Bone marrow (tissue), 2 donors: ENCODE data around the gene CYBC1.
A peak's percentile ranks its signal among the peaks of the same experiment; 100 is the strongest.

ENCODE experiments used
- DNase-seq, 2 donors: peaks; one replicate each; lab custom pipeline; 2025; lab: John Stamatoyannopoulos, UW

The CYBC1 gene

DNA sequence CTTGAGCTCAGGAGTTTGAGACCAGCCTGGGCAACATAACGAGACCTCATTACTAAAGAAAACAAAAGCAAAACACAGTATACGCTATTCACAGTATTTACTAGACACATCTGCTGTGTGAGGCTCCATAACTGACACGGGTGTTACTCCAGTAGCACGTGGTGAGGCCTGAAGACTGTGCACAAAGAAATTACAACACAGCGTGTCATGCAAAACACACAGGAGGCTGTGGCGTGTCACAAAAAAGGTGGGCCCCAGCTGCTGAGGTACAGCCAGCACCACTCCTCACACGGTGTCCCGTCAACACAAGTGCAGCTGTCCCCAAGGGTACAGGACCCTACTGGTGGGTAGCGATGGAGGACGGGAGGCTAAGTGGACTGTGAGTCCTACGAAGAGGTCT, 2.7 kb downstream of the CYBC1 start:
- DNase-seq = no peak

DNA sequence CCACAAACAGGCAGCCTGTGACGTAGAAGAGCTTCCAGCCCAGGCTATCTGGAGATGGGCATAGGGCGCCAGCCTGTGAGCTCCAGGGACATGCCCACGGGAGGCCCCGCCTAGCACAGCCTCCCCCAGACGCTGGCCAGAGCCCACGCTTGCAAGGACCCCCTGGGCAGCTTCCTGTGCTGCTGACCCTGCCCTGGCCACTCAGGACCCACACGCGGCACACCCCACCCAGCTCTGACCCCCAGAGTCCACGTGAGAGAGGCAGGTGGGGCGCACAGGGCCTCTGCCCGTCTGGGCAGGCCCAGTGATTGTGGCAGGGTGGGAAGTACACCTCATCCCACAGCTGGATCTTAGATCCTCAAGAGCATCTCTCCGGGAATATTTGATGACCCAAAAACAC, 3.9 kb downstream of the CYBC1 start:
- DNase-seq = no peak

DNA sequence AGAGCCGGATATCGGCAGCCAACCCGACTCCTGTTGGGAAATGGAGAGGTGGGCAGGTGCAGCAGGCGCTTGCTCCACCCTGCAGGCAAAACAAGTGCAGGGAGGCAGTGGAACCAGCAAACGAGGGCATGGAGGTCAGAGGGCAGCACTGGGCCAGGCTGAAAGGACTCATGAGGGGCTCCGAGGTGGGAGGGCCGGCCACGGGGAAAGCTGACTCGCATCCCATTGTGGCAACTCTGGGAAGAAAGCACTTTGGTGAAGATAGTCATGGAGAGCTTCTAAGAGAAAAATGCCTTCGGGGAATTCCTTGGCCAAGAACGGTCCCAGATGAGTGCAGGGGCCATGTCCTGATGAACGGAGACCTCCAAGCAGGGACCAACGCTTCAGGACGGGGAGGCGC, 4.4 kb downstream of the CYBC1 start:
- no peak for DNase-seq

DNA sequence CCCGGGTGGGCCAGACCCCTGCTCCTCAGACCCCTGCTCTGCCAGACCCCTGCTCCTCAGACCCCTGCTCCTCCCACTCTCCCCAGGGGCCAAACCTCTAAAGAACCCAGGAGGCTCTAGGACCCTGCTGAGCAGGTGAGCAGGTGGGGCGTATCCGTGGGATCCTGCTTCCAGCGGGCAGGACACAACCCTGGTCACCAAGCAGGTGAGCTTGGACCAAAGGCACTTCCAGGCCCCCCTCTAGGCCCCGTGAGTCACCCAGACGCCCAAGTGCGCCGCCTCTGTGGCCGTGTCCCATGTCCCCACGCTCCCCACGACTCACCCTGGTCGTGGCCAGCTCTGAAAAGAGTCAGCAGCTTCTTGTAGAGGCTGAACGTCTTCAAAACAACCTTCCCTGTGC, 5.0 kb downstream of the CYBC1 start:
- DNase-seq = no peak

DNA sequence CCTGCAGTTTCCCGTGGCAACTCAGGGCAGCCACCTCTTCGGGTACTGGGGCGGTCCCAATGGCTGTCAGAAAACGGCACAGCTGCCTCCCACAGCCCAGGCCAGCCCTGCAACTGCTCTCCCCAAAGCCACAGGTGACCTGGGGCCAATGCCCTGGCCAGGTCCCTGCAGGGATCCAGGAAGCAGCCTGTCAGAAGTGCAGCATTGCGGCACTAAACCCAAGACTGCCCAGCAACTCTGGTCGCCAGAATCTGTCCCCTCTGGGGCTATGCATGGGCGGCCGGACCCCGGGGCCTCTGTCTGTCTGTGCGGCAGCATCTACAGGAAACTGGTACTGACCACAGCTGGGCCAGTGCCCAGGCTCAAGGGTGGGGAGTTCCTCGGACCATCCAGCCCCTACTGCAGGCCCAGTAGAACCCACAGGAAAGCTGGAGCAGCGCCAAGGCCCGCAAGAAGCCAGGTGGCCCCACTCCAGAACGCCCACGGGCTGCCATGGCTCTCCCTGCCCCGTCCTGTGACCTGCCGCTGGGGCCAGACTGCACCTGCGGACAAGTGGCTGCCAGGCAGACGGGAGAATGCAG, 5.5 kb downstream of the CYBC1 start:
- DNase-seq = no peak

DNA sequence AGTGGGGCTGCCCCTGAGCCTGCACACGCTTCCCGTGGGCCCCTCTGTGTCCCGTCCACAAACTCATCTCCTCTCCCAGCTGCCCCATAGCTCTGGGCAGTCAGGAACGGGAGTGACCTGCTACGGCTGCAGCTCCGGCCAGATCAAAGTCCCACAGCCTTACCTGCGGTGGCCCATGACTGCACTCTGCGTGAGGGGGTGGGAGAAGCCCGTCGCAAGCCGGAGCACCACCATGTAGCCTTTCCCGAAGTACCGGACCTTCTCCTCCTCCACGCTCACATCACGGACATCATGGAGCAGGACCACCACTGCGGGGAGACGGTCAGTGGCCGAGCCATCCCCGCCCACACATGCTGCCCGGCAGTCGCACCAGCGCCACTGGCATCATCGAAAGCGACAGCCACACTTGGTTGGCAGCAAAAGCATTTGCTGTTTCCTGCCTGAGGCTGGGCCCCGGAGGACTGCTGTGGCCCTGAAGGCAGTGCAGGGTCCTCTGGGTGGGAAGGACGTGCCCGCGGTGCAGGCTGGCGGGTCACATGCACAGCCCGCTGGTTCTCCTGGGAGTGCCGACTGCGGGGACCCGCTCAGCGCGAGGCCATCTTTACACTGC, 6.2 kb downstream of the CYBC1 start:
- DNase-seq = no peak

DNA sequence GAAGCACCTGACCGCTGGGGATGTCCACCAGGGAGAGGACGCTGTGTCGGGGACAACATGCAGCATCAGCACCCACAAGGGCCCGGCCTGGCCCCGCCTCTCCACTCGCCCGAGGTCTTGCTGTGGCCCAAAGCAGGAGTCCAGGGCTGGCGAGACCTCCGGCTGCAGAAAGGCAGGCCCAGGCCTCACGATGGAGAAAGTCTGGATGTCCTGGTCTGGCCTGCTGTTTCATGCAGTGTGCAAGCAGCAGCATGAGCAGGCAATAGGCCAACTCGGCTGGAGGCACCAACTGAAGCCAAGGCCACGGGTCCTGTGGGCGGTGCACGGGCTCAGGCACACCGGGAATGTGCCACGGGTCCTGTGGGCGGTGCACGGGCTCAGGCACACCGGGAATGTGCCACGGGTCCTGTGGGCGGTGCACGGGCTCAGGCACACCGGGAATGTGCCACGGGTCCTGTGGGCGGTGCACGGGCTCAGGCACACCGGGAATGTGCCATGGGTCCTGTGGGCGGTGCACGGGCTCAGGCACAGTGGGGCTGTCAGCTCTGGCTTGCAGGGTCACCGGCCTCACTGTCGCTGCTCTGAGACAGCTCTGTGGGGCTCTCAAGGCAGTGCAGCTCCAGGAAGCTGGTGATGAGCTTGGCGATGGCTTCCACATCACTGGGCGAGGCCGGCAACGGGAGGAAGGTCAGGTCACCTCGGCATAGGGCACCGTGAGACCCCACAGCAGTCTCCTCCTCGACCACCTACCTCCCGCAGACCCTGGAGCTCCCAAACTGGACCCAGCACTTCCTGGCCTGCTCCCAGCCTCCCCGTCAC, 6.9 kb downstream of the CYBC1 start:
- DNase-seq = no peak

DNA sequence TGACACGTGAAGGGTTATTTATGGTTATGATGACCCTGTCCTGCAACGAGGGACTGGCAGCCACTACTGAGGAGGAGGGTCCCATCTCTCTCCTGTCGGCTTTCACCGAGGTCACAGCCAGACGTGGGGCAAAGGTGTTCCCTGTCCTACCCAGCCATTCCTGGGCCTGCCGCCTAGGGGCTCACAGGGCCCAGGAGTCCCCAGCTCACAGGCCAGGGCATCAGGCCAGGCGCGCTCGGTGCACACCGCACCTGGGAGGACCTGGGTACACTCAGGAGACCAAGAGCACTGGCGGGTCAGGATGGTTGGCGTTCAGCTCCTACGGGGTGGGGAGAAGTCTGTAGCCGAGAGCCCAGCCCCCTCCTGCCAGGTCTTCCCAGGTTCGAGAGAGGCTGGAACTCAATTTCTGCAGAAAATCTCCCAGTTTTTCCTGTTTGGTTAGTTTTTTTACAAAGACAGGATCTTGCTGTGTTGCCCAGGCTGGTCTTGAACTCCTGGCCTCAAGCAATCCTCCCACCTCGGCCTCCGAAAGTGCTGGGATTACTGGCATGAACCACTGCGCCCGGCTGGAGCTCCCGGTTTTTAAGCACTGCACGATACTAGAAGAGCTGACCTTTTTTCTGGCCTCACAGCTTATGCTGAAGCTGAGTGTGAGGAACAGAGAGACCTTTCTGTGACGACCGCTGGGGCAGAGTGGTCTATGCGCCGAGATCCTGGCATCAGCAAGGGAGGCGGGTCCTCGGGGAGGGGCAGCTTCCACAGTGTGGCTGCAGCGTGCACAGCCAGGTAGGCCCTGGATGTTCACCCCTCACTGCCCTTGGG, 7.7 kb downstream of the CYBC1 start:
- no peak for DNase-seq

DNA sequence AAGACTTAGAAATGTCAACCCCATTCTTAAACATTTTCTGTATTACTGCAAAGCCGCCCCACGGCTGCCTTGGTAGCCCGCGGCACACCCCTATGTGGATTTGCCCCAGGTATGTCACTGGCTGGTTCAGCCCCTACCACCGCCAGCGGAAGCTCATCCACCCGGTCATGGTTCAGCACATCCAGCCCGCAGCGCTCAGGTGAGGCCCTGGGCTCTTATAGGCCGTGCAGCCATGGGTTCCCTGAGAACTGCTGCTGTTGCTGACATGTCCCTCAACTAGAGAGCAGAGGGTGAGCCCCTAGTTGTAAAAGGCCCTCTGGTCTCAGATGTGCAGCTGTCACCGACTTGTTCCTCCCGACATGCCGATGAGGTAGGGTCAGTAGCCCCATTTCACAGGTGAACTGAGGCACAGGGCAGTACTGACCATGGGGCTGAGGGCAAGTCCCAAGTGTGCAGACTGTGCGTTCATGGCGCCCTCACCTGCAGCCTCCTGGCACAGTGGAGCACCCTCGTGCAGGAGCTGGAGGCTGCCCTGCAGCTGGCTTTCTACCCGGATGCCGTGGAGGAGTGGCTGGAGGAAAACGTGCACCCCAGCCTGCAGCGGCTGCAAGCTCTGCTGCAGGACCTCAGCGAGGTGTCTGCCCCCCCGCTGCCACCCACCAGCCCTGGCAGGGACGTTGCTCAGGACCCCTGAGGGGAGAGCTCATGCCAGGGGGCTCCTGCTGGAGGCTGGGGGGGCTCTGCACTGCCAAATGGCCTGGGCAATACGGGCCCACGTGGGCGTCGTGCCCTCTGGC, 8.7 kb downstream of the CYBC1 start:
- no peak for DNase-seq

DNA sequence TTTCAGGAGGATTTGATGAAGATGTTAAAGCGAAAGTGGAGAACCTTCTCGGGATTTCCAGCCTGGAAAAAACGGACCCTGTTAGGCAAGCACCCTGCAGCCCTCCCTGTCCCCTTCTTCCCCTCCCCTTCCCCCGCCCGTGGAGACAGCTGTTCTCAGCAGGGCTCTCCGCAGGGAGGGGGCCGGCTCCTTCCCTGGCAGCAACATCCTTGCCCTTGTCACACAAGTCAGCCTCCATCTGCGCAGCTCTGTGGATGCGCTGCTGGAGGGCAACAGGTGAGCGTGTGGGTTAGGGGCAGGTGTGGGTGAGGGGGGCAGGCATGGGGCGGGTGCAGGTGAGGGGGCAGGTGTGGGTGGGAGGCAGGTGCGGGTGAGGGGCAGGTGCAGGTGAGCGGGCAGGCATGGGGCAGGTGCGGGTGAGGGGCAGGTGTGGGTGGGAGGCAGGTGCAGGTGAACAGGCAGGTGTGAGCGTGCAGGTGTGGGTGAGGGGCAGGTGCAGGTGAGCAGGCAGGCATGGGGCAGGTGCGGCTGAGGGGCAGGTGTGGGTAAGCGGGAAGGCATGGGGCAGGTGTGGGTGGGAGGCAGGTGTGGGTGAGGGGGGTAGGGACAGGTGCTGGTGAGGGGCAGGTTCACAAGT, 9.4 kb downstream of the CYBC1 start:
- no peak for DNase-seq

DNA sequence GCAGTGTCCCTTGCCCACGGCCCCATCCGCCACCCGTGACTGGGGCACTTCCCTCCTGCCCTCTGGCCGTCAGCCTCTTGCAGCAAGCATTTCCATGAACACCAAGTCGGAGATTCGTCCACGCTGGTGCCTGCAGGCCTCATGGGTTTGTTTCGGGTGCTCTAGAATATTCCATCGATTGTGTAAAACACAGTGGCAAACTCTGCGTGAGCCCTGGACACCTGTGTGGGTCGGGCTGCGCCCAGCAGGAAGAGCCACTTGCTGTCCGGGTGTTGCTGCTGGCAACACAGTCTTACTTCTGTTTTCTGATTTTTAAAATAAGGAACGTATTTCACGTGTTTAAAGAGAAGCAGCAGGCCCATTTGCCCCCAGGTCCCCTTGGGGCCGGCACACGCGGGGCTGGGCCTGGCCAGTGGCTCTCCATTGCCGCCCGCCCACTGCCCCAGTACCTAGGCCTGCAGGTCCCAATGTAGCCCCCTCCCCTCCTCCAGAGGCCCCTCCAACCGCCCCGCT, 10.0 kb downstream of the CYBC1 start:
- peak in 1 of 2 donors; percentile 8 for DNase-seq

DNA sequence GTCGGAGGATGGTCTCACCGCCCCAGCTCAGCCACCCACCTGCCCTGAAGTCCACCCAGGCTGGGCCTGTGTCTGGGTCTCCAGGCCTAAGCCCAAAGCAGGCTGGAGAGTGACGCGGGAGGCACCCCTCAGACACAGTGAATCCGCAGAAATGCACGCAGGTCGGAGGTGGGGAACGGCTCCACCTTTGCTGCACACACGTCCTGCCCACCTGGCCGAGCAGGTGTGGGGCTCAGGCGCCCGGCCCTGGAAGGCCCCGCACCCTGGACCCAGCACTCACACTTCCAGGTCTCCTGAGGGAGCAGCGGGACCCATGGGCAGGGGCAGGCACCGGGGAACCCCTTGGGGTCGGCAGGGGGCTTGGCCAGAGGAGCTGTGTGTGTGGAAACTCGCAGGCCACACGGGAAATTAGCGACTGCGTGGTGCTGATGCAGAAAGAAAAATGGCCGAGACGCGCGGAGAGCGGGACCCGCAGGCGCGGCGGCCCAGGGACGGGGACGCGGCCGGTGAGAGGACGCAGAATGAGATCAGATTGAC, 10.7 kb downstream of the CYBC1 start:
- DNase-seq = no peak

DNA sequence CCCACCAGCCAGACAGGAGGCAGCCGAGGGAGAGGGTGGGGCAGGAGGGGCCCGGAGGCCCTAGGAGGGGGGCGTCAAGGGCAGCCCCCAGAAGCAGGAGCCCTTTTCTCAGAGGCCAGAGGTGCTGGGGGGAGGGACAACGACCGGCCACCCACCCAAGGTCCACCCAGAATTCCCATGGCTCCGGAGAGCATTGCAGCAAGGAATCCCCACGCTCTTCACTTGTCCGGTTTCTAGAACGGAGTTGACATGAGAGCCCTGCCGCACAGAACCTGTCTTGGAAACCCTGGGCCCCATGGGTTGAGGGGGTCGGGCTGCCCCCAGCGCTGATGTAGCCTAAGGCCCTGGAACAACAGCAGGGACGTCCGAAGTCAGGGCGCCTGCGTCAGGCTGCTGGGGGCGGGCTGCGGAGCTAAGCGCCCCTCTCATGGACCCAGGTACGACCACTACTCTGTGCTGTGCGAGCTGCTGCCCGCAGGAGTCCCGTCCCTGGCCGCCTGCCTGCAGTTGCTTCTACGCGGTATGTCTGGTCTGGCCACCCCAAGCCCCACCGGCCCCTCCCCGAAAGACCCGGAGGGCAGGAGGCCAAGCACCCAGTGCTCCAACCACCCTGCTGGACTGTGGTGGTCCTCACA, 11.2 kb downstream of the CYBC1 start:
- DNase-seq = no peak

DNA sequence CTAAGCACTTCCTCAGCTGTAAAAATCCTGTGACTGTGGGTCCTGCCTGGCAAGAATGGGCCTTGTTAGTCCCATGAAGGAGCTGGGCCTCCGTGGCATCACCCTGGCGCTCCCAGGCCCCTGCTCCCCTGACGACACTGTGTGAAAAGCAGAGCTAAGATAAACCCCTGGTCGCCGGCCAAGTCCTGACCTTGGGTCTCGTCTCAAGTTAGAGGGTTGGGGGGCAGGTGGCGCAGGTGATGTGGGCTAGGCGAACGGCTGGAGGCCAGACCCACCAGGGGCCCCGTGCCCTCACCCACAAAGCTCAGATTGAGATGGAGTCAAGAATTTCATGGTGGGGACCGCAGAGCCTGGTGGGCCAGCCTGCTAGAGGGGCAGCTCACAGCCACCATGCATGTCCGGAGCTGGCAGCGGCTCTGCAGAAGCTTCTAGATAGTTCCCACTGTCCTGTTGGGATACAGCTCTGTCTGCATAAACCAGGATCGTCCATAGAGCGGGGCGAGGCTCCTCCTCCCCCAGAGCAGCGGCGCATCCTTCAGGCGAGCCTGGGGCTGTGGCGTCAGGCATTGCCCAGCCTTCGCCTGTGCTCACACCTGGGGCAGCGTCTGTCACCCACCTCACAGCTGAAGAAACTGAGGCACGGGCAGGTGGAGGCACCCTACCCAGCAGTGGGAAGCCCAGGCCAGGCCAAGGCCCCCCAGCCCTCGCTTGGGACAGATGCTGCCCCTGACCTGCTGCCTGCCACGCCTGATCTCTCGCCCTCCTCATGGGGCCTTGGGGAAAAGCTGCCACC, 12.0 kb downstream of the CYBC1 start:
- no peak for DNase-seq

DNA sequence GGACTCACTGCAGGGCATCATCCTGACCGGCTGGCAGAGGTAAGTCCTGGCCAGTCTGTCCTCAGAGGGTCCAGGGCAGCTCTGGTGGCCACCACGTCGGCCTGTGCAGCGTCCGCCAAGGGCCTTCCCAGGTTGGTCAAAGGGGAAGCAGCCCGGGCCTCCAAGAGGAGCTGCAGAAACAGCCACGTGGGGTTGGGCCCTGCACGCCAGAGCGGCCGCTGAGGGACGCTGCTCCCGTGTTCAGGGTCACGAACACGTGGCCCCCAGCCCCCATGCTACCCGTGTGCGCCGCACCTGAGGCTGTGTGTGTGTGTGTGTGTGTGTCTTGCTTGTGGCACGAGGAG, 13.3 kb downstream of the CYBC1 start:
- no peak for DNase-seq

DNA sequence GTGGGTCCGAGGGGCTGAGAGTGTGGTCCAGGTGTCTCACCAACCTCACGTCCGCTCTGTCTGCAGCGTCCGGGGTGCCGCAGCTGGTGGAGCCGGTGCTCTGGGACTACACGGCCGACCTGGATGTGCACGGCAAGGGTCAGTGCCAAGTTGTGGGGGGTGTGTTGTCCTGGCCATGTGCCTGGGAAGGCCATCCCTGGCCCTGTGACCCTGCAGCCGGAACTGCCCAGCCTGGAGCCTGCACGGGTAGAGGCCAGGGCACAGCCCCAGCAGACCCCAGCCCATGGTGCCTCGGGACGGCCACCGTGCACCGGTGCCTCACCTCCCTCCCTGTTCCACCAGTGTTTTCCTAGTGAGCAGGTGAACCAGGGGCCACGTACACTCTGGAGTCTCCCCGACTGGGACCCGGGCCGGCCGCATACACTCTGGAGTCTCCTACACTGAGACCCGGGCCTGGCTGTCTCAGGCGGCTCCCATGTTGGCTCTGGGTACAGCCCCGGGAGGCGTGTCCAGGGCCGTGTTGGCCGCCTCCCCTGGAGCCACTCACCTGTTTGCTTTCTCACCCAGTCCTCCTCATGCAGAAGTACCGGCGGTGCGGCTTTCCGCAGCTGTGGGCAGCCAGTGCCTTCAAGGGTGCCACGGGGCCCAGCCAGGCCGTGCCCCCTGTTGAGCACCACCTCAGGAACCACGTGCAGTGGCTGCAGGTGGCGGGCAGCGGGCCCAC, 13.8 kb downstream of the CYBC1 start:
- no peak for DNase-seq

DNA sequence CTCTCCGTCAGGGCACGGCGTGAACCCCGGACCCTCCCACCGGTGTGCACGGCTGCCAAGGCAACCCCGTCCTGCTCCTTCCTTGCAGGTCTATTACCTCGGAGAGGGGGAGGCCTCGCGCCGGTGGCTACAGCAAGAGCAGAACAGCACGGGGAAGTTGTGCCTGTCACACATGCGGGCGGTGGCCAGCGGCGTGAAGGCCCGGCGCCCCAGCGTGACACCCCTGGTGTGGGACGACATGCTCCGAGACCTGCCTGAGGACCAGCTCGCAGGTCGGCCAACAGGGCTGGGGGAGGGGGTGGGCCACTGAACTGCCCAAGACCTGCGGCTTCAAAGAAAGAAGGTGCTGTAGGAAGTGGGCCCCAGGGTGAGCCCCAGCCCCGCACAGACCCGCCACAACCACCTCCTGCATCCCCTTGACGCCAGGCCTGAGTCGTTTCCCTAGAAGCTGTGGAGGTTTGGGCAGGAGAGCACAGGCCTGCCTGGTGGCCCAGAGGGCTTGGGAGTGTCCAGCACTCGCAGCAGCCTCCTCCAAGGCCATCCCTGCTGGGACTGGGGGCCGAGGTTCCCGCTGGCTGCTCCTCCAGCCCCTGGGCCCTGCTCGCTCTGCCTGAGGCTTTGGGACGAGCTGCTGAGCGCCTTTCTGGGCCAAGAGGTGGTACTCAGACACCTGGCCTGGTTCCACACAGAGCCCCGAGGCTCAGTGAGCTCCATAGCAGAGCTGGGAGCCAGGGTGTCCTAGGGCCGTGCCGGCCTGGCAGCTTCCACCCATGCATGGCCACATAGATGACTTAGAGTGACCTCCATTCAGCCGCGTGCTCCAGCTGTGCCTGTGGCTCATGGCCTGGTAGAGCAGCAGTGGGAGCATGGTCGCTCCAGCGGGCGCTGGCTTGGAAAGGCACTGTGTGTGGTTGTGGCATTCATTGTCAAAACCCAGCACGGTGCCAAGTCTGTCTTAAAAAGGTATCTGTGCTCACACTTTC, 14.7 kb downstream of the CYBC1 start:
- DNase-seq = no peak

DNA sequence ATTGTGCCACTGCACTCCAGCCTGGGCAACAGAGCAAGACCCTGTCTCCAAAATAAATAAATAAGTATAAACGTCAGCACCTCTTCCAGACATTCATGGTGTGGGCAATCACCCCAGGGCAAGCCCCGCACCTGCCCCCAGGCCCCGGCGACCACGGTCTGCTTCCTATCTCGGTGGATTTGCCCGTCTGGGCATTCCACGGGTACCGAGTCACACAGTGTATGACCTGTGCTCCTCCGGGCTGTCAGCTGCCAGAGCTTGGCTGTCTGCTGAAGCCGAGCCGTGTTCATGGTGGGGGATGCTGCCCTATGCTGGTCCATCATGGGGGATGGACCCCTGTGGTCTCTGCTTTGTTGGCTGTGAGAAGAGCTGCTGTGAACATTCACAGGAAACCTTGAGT, 15.4 kb downstream of the CYBC1 start:
- no peak for DNase-seq
